Large intestine (tissue), 3 donors: Measurements from ENCODE around the gene NPIPB8. TPM values are rescaled to one million over a fixed set of nuclear protein-coding genes. Genes with fewer than 3 reads are reported as not detected.
A peak's percentile ranks its signal among the peaks of the same experiment; 100 is the strongest.
"Not testable (repeated sequence)": the region's sequence is repeated elsewhere in the genome, so short reads cannot be mapped to it uniquely, and the experiment has no call there.

Source experiments
- DNase-seq, 2 donors: peaks; one replicate each; pipeline versions ENCODE4 v3.0.0 to v3.0.0-alpha.2; 2013
- H3K27ac ChIP-seq: one replicate; pipeline ENCODE4 v1.5.1; 2013; ENCODE audit warnings: low read length
- H3K27me3 ChIP-seq: 2 replicates; pipeline ENCODE4 v1.6.1; 2013; ENCODE audit warnings: low read length; ENCODE audit not compliant: control insufficient read depth, insufficient read depth
- H3K36me3 ChIP-seq: 2 replicates; pipeline ENCODE4 v1.6.1; 2013; ENCODE audit warnings: low read length; ENCODE audit not compliant: control insufficient read depth, insufficient read depth
- H3K4me1 ChIP-seq: one replicate; pipeline ENCODE4 v1.6.1; 2013; ENCODE audit warnings: low read length; ENCODE audit not compliant: control insufficient read depth, insufficient read depth
- H3K4me3 ChIP-seq: one replicate; pipeline ENCODE4 v1.5.1; 2013; ENCODE audit warnings: low read length
- H3K9me3 ChIP-seq: one replicate; pipeline ENCODE4 v1.6.1; 2013; ENCODE audit warnings: mild to moderate bottlenecking, low read depth, low read length, moderate library complexity; ENCODE audit not compliant: control insufficient read depth
- WGBS: methylation state at CpG from one replicate; pipeline ENCODE4 v1.1.5; 2013; ENCODE audit warnings: low lambda C conversion rate; ENCODE audit not compliant: insufficient coverage; 5-methylcytosine and 5-hydroxymethylcytosine counted together
- polyA plus RNA-seq: library from polyadenylated mRNA; unstranded; fragments of 120-200 nt; gene quantifications from one replicate; pipeline ENCODE4 v1.2.1, GENCODE V29; 2013

NPIPB8 gene
- polyA plus RNA-seq, 1 donor = 2.5 TPM

DNA sequence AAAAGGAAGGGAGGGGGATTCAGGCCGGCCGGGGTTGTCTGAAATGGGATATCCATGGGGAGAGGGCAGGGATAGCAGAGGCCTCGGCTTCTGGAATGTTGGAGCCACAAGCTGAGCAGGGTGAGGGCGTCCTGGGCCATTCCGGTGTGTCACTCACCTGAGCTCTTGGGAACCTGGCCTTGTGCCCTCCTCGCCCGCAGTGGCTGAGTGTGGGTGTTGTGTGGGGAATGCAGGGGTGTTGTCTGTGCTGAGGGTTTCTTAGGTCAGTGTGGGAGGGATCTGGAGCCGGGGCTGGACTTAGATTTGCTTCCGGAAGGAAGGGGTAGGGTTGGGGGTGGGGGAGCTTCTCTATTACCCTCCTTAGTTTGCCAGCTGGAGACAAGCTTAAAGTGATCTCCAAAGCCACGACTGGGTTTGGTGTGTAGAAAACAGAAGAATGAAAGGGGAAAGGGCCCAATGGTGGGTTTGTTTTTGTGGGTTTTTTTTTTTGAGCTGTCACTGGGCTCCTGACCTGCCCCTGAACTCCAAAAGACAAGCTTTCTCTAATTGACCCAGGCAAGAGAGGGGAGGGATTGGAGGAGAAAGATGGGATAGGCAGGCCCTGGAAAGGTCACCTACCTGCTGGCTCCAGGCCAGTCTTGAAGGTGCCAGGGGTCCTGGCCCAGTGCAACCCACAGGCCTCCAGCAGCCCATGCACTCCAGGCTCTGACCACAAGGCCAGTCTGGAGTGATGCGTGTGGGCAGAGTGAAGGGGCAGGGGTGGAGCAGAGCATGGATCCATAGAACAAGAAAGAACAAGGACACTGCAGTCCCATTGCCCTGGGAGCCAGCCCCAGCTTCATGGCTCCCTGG lies 40.8 kb upstream of the NPIPB8 start, which contains the start of gene SULT1A2:
SULT1A2 (minus strand) TSS at position 211 of the 852 bp plus-strand sequence. CDS start 1,120 bp downstream, outside the sequence.
- peak within 1 kb of the TSS; percentile 11 for H3K4me3 ChIP-seq

DNA sequence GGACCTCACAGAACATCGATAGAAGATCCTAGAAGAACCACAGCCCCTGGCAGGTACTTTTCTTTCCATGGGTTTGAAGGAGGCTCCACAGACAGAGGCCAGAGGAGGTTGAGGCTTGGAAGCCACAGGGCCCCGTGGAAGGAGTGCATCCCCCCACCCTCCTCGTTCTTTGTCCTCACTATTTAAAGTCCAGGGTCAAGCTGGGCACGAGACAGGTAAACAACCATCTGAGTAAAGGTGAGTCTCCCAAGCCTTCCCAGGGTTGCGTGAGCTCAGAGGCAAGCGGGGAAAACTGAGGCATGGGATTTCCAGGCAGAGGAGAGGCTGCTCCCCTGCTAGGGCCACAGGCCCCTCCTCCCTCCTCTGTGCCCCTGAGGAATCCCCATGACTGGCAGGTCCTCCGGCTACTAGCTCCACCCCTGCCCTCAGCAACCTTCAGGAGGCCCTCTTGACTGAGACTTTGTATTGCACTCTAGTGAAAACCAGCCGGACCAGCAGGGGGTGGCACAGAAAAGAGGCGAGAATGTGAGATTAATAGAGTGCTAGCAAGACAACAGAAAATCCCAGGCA lies 40.1 kb upstream of the NPIPB8 start:
- no peaks in the 10 kb centered on the region for H3K9me3 ChIP-seq
- H3K27ac ChIP-seq = peak overlapping the region; percentile 47
- peaks cover 26% of the 10 kb centered on the region for H3K4me1 ChIP-seq
- H3K27me3 ChIP-seq = no peaks in the 10 kb centered on the region
- peaks cover 7% of the 10 kb centered on the region for H3K36me3 ChIP-seq
- peak; percentile 81 to 90 for DNase-seq
- H3K4me3 ChIP-seq = no peak overlapping the region
- no CpG with 5 or more reads among the region's 9 CpGs for WGBS

More for the DNA sequence above, 40.8 kb upstream of the NPIPB8 start, which contains the start of gene SULT1A2:
- H3K4me1 ChIP-seq = peaks cover 26% of the 10 kb centered on the region
- whole genome bisulfite sequencing = 0% methylated on average over 1 of the region's 11 CpGs
- H3K9me3 ChIP-seq = no peaks in the 10 kb centered on the region
- H3K36me3 ChIP-seq = peaks cover 10% of the 10 kb centered on the region
- H3K27me3 ChIP-seq = no peaks in the 10 kb centered on the region
- DNase-seq = peak; percentile 90 to 92
- H3K27ac ChIP-seq = peak within 1 kb of the TSS; percentile 71

- not testable (repeated sequence) for H3K27ac ChIP-seq, H3K9me3 ChIP-seq
- WGBS = no CpG with 5 or more reads among the region's 17 CpGs
Observed at GRCh38 chr16:28599377-28600285, 38.2 kb upstream of the NPIPB8 start.

GRCh38 chr16:28600965-28601364 lies 36.9 kb upstream of the NPIPB8 start:
- no CpG with 5 or more reads among the region's 20 CpGs for WGBS
- H3K27me3 ChIP-seq, DNase-seq, H3K4me3 ChIP-seq, H3K9me3 ChIP-seq, H3K27ac ChIP-seq: not testable (repeated sequence)
- H3K4me1 ChIP-seq = peaks cover 20% of the 10 kb centered on the region
- peaks cover 21% of the 10 kb centered on the region for H3K36me3 ChIP-seq

More at GRCh38 chr16:28599377-28600285, 38.2 kb upstream of the NPIPB8 start:
- H3K27me3 ChIP-seq, H3K4me3 ChIP-seq, DNase-seq: not testable (repeated sequence)
- Histone ChIP-seq H3K4me1 (peaks cover 26% of the 10 kb centered on the region), H3K36me3 (peaks cover 13% of the 10 kb centered on the region)

- not testable (repeated sequence) for H3K27ac ChIP-seq, H3K4me3 ChIP-seq, H3K27me3 ChIP-seq, DNase-seq, H3K9me3 ChIP-seq
- WGBS = no CpG with 5 or more reads among the region's 13 CpGs
- peaks cover 13% of the 10 kb centered on the region for H3K4me1 ChIP-seq
- peaks cover 26% of the 10 kb centered on the region for H3K36me3 ChIP-seq
Observed at GRCh38 chr16:28601589-28601988, 36.3 kb upstream of the NPIPB8 start.

GRCh38 chr16:28602062-28602461 lies 35.8 kb upstream of the NPIPB8 start:
- not testable (repeated sequence) for H3K4me3 ChIP-seq, DNase-seq, H3K9me3 ChIP-seq, H3K27me3 ChIP-seq, H3K27ac ChIP-seq
- H3K4me1 ChIP-seq = peaks cover 12% of the 10 kb centered on the region
- no CpG with 5 or more reads among the region's 10 CpGs for WGBS
- H3K36me3 ChIP-seq = peaks cover 27% of the 10 kb centered on the region

GRCh38 chr16:28602529-28602928 lies 35.3 kb upstream of the NPIPB8 start:
- H3K4me1 ChIP-seq = peaks cover 7% of the 10 kb centered on the region
- no CpG with 5 or more reads among the region's 6 CpGs for WGBS
- H3K27ac ChIP-seq = no peak overlapping the region
- H3K27me3 ChIP-seq = no peaks in the 10 kb centered on the region
- H3K36me3 ChIP-seq = peaks cover 27% of the 10 kb centered on the region
- no peak overlapping the region for H3K4me3 ChIP-seq
- H3K9me3 ChIP-seq = no peaks in the 10 kb centered on the region
- no peak for DNase-seq

DNA sequence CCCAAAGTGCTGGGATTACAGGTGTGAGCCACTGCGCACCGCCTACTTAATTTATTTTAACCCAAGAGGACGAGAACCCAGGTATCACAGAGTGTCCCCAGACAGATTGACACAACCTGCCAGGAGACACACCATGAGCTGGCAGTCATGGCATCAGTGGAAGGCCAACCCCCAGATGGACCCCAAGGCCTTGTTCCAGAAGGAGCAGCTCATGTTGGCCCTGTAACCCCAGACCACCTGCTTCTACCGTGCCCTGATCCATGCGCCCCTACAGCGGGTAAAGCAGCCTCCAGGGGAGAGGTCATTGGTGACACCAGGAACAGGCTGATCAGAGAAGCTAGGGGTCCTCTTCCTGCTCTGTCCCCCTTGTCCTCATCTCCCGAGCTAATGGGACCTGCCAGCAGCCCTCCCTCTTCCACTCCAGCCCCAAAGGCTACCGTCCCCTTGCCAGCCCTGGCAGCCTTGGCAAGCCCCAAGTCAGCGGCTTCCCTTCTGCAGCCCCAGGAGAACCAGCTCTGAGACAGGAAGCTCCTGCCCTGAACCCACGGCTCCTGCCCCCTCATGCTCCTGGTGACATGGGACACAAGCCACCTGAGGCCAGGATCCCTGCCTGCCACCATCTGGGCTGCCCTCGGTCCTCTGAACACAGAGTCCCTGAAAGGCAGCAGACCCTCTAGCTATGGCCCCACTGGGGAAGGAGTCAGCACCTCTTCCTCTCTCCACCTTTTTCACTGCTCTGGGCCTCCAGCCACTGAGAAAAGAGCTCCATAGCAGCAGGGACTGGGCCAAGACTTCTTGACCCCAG lies 34.3 kb upstream of the NPIPB8 start:
- Histone ChIP-seq H3K9me3 (no peaks in the 10 kb centered on the region), H3K4me3 (no peak overlapping the region), H3K27me3 (no peaks in the 10 kb centered on the region), H3K36me3 (peaks cover 34% of the 10 kb centered on the region), H3K27ac (no peak overlapping the region), H3K4me1 (peaks cover 9% of the 10 kb centered on the region)
- no peak for DNase-seq
- WGBS = no CpG with 5 or more reads among the region's 11 CpGs

DNA sequence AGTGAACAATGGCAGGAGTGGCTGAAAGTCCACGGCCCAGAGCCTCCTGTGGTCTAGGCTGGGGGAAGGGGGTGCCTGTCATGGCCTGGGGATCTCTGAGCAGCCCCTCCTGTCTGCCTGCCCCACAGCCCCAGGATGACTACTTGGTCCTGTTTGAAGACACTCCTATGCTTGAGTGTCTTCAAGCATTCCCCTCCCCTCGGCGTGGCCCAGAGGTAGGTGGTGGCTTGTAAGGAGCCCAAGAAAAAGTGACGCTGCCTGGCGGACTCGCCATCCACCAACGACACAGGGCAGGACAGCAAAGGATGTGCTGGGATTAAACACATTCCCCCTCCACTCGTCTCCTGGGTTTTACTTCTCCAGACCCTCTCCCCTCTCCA lies 33.7 kb upstream of the NPIPB8 start:
- Histone ChIP-seq H3K4me1 (peaks cover 12% of the 10 kb centered on the region), H3K36me3 (peaks cover 34% of the 10 kb centered on the region), H3K9me3 (no peaks in the 10 kb centered on the region), H3K27ac (no peak overlapping the region), H3K27me3 (no peaks in the 10 kb centered on the region), H3K4me3 (no peak overlapping the region)
- no CpG with 5 or more reads among the region's 8 CpGs for WGBS
- DNase-seq = no peak
